Cardiac septum (tissue), 1 donor: ENCODE measurements around the gene HSD17B14. TPM values are rescaled to one million over a fixed set of nuclear protein-coding genes. Genes with fewer than 3 reads are reported as not detected.
A peak's percentile ranks its signal among the peaks of the same experiment; 100 is the strongest.
"Not testable (repeated sequence)": the region's sequence is repeated elsewhere in the genome, so short reads cannot be mapped to it uniquely, and the experiment has no call there.

Source experiments
- DNase-seq: peaks from one replicate; pipeline ENCODE4 v3.0.0-alpha.2; 2020; ENCODE audit warnings: low spot score
- intact Hi-C: fragments of 100-400 bp; cut with DNase I; formaldehyde crosslinking; loops from one replicate; pipeline ENCODE4 v1.14.0; 2022
- long read RNA-seq: library from polyadenylated mRNA; unstranded; transcript quantifications from one replicate; pipeline ENCODE4 v2.0.0, GENCODE V29; 2021
- total RNA-seq: library from RNA; stranded (reverse); fragmentation: NEBNext Ultra II Directional; extraction: Animal tissue kit (Norgen Biotek cat#: 25700); gene quantifications from one replicate; pipeline ENCODE4 v1.2.1, GENCODE V29; 2021
- donor health status: DM: no; HTN: no; CAD: no.

Gene HSD17B14
- total RNA-seq = 1.9 TPM
- long read RNA-seq, partial matches to known transcripts = 0 of 2 reads
- long read RNA-seq, other reads (novel, unspliced or antisense) = 2 of 2 reads

DNA sequence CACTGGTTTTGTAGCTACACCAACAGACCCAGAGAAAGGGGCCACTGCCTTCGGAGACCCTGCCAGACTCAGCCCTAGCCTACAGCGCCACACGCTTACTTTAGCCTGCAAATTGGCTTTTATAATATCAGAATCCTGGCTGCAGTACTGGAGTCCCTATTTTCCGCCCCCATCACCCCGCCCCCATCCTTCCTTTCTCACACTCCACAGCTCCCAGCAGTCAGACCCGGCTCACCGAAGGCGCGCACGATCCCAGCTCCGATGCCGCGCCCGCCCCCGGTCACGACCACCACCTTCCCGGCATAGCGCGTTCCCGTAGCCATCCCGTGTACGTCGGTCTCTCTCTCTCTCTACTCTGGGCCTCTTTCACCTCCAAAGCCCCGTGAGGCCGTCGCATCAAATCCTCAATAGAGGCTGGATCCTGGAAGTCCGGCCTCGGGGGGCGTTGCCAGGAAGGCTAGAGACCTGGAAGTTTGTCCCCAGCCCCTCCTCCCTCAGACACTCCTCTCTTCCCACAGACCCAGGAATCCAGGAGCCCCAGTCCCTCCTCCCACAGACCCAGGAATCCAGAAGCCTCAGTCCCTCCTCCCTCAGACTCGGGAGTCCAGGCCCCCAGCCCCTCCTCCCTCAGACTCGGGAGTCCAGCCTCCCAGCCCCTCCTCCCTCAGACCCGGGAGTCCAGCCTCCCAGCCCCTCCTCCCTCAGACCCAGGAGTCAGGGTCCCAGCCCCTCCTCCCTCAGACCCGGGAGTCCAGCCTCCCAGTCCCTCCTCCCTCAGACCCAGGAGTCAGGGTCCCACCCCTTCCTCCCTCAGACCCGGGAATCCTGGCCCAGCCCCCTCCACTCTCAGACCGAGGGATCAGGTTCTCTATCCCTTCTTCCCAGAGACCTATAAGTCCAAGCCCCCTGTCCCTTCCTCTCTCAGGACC, at the start of gene HSD17B14:
Gene HSD17B14, minus strand, starts transcription at position 403 of the 929 bp plus-strand sequence. Its CDS starts 80 bp downstream, at position 323.
- intact Hi-C loops = loop anchor here (1.0 to 5.0 kb wide), 2 partner anchors 41 to 189 kb away; partner anchors contain the start of gene CA11
- DNase-seq = no peak

GRCh38 chr19:48883726-48884125, 47.4 kb upstream of the HSD17B14 start:
- intact Hi-C loops = no loop called here
- no peak for DNase-seq

- DNase-seq = no peak
- intact Hi-C loops = no loop called here
Measured at GRCh38 chr19:48881741-48882657, 45.7 kb upstream of the HSD17B14 start.

DNA sequence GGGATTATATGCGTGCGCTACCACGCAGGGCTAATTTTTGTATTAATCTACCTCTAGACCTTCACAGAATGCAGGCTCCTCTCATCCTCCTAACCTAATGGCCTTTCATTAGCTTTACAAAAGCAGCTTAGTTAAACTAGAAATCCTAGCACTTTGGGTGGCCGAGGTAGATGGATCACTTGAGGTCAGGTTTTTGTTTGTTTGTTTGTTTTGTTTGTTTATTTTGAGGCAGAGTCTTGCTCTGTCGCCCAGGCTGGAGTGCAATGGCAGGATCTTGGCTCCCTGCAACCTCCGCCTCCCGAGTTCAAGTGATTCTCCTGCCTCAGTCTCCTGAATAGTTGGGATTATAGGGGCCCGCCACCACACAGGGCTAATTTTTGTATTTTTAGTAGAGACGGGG, 43.4 kb upstream of the HSD17B14 start:
- not testable (repeated sequence) for DNase-seq
- intact Hi-C loops = loop anchor here (5.0 kb wide), 1 partner anchor 73 kb away; the partner anchor contains the start of gene BAX

DNA sequence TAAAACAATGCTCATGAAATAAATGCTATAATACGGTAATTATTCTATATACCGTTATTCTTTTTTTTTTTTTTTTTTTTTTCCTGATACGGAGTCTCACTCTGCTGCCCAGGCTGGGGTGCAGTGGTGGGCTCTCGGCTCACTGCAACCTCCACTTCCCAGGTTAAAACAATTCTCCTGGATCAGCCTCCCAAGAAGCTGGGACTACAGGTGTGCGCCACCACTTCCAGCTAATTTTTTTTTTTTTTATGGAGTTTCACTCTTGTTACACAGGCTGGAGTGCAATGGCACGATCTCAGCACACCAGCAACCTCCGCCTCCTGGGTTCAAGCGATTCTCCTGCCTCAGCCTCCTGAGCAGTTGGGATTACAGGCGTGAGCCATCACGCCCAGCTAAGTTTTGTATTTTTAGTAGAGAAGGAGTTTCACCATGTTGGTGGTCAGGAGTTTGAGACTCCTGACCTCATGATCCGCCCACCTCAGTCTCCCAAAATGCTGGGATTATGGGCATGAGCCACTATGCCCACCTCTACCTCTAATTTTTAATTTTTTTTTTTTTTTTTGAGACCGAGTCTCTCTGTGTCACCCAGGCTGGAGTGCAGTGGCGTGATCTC, 42.8 kb upstream of the HSD17B14 start:
- intact Hi-C loops = loop anchor here (5.0 kb wide), 1 partner anchor 73 kb away; the partner anchor contains the start of gene BAX
- DNase-seq = no peak

DNA sequence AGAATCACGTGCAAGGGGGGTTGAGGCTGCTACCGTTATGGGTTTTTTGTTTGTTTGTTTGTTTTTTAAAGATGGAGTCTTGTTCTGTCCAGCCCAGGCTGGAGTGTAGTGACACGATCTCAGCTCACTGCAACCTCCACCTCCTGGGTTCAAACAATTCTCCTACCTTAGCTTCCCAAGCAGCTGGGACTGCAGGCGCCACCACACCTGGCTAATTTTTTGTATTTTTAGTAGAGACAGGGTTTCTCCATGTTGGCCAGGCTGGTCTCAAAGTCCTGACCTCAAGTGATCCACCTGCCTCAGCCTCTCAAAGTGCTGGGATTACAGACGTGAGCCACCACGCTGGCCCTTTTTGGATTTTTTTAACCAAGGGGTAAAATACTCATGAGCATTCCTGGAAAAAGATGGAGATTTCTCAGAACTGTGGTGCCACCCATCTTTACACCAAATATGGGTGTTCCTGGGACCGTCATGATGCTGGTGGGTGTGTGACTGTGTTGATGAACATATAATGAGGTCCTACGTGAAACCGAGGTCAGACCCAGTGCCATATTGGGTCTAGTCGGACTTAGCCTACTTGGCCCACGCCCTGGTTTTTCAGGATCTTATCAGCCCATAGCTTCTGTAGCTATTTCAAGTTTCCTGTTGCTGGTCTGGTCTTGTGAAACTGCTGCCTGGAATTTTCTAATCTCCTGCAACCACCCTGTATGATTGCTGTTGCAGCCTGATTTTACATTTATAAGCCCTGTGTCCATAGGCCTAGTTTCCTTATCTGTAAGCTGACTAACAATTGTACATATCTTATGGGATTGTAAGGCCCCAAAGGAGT, 42.1 kb upstream of the HSD17B14 start:
- DNase-seq = no peak
- intact Hi-C loops = loop anchor here (5.0 kb wide), 1 partner anchor 74 kb away; the partner anchor contains the start of gene BAX

- intact Hi-C loops = loop anchor here (5.0 kb wide), 1 partner anchor 74 kb away; the partner anchor contains the start of gene BAX
- DNase-seq = no peak
Measured at GRCh38 chr19:48877855-48878195, 41.5 kb upstream of the HSD17B14 start.

GRCh38 chr19:48876043-48876981, 40.0 kb upstream of the HSD17B14 start:
- DNase-seq = not testable (repeated sequence)
- intact Hi-C loops = loop anchor here (5.0 kb wide), 1 partner anchor 76 kb away; the partner anchor contains the start of gene BAX

GRCh38 chr19:48874303-48875135, 38.2 kb upstream of the HSD17B14 start:
- intact Hi-C loops = loop anchor here (5.0 kb wide), 2 partner anchors 78 to 283 kb away; partner anchors contain the start of genes BAX, HRC and TRPM4
- no peak for DNase-seq

DNA sequence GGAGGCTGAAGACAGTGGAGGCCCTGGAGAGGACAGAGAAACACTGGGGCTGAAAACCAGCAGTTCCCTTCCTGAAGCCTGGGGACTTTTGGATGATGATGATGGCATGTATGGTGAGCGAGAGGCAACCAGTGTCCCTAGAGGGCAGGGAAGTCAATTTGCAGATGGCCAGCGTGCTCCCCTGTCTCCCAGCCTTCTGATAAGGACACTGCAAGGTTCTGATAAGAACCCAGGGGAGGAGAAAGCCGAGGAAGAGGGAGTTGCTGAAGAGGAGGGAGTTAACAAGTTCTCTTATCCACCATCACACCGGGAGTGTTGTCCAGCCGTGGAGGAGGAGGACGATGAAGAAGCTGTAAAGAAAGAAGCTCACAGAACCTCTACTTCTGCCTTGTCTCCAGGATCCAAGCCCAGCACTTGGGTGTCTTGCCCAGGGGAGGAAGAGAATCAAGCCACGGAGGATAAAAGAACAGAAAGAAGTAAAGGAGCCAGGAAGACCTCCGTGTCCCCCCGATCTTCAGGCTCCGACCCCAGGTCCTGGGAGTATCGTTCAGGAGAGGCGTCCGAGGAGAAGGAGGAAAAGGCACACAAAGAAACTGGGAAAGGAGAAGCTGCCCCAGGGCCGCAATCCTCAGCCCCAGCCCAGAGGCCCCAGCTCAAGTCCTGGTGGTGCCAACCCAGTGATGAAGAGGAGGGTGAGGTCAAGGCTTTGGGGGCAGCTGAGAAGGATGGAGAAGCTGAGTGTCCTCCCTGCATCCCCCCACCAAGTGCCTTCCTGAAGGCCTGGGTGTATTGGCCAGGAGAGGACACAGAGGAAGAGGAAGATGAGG, 37.4 kb upstream of the HSD17B14 start:
- no peak for DNase-seq
- intact Hi-C loops = loop anchor here (2.0 to 5.0 kb wide), 2 partner anchors 91 to 284 kb away; partner anchors contain the start of genes FTL, HRC and TRPM4

DNA sequence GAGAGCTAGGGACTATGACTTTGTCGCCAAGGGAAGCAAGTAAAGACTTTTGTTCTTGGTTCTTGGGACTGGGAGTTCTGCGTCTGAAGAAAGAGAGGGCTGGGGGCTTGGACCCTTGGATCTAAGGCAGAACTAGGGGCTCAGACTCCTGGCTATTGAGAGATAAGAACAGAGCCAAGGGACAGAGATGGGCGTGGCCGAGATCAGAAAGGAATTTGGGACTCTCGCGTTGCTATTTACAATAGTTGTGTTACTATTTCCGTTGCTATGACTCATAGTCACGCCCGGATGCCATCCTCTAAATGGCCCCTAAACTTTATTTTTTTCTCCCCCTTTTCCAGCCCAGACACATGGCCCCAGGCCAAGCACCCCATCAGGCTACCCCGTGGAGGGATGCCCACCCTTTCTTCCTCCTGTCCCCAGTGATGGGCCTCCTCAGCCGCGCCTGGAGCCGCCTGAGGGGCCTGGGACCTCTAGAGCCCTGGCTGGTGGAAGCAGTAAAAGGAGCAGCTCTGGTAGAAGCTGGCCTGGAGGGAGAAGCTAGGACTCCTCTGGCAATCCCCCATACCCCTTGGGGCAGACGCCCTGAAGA, 36.7 kb upstream of the HSD17B14 start:
- intact Hi-C loops = loop anchor here (2.0 to 5.0 kb wide), 2 partner anchors 92 to 284 kb away; partner anchors contain the start of genes FTL, HRC and TRPM4
- peak; percentile 89 for DNase-seq

- DNase-seq = peak; percentile 100
- intact Hi-C loops = loop anchor here (2.0 to 5.0 kb wide), 2 partner anchors 92 to 285 kb away; partner anchors contain the start of genes FTL, HRC and TRPM4
Measured at GRCh38 chr19:48872182-48872883, 36.0 kb upstream of the HSD17B14 start, which contains the start of gene PPP1R15A. PPP1R15A (plus strand) TSS chr19:48872421; CDS start chr19:48873234, 813 bp downstream.

GRCh38 chr19:48871471-48872181, 35.3 kb upstream of the HSD17B14 start:
- intact Hi-C loops = loop anchor here (2.0 to 5.0 kb wide), 2 partner anchors 93 to 286 kb away; partner anchors contain the start of genes FTL, HRC and TRPM4
- DNase-seq = not testable (repeated sequence)
